ENCODE measurements around the gene GALNT10. TPM values are rescaled to one million over a fixed set of nuclear protein-coding genes. Genes with fewer than 3 reads are reported as not detected.

The GALNT10 gene
- total and polyA plus RNA-seq, 9 of the 15 experiments (the other 6 are each of a cell fraction or from before 2014, with no cell fraction given), result 4.6 to 37.1 (median 13.3) TPM

- 0 out of 2 replicates have a peak, but pooled peaks have one; percentile 3 for TF ChIP-seq ZNF395 (CRISPR knock-in tag; IDR thresholded peaks at IDR 0.05)
Measured at GRCh38 chr5:154191467-154192261, 1.1 kb downstream of the GALNT10 start (continued).

- Histone ChIP-seq H4K20me1 (replicated peaks; ENCODE audit: control insufficient read depth, insufficient read depth, low read length) (no peaks in the 10 kb centered on the region), H3K9ac (ENCODE audit: insufficient read depth in 1 of 2, low read depth in 2 of 2, low read length in 2 of 2) (no peak overlapping the region), H3K4me2 (ENCODE audit: insufficient read depth, low read length) (no peak overlapping the region), H2AFZ (ENCODE audit: low read depth, low read length) (no peak overlapping the region), H3K36me3 (ENCODE audit: control insufficient read depth, insufficient read depth, low read length) (peaks cover 16% of the 10 kb centered on the region; the same call in 2 of the 3 replicates), H3K4me3 (no peak overlapping the region), H3K9me3 (replicated peaks; ENCODE audit: control insufficient read depth, insufficient read depth, low read depth, low read length) (no peaks in the 10 kb centered on the region), H3K27me3 (ENCODE audit: control insufficient read depth in 2 of 2, insufficient read depth in 2 of 2, low read length in 2 of 2) (no peaks in the 10 kb centered on the region), H3K4me1 (replicated peaks in 1 of 2; ENCODE audit: control insufficient read depth in 2 of 2, insufficient read depth in 2 of 2, low read length in 2 of 2) (peaks cover 36 to 43% of the 10 kb centered on the region in 2 experiments), H3K79me2 (ENCODE audit: control insufficient read depth, insufficient read depth, low read length) (peaks cover 44% of the 10 kb centered on the region), H3K27ac (ENCODE audit: extremely low read depth, low read depth, low read length) (no peak overlapping the region), H3K9me1 (ENCODE audit: control insufficient read depth, insufficient read depth, low read length) (no peaks in the 10 kb centered on the region)
- ChIA-PET POLR2A (interaction anchor here (0.7 to 1.8 kb wide), 4 partner anchors 9 to 567 kb away, joined by 3 to 4 read pairs (median 3); no protein-coding TSS in a partner anchor), CTCF (ENCODE audit: low intra/inter-chr PET ratio) (no interaction called here)
- ATAC-seq (no peak), FAIRE-seq (no peak), DNase-seq (ENCODE audit: extremely low read depth in 1 of 4, low spot score in 3 of 4) (no peak)
- intact Hi-C loops (cut with micrococcal nuclease), result no loop called here
- TF ChIP-seq NFIX (CRISPR knock-in tag; IDR thresholded peaks at IDR 0.05; ENCODE audit: low read depth) (no peak), ZBTB2 (IDR thresholded peaks at IDR 0.05) (no peak), ZNF586 (CRISPR knock-in tag; conservative IDR thresholded peaks at IDR 0.05) (no peak), E4F1 (CRISPR knock-in tag; IDR thresholded peaks at IDR 0.05; ENCODE audit: borderline replicate concordance) (no peak), ELF1 (tag; IDR thresholded peaks at IDR 0.05) (no peak), ZNF695 (CRISPR knock-in tag; IDR thresholded peaks at IDR 0.05) (no peak), NR2F6 (CRISPR knock-in tag; IDR thresholded peaks at IDR 0.05) (no peak), PURB (CRISPR knock-in tag; IDR thresholded peaks at IDR 0.05; ENCODE audit: low read depth) (no peak), MXD1 (CRISPR knock-in tag; IDR thresholded peaks at IDR 0.05; ENCODE audit: borderline replicate concordance, poor library complexity, severe bottlenecking) (no peak), ZC3H4 (CRISPR knock-in tag; IDR thresholded peaks at IDR 0.05; ENCODE audit: borderline replicate concordance) (no peak)
- 59% methylated on average over 3 of the region's 3 CpGs for WGBS (ENCODE audit: insufficient coverage, low coverage, missing lambda C conversion rate)
- in situ Hi-C loops (cut with MboI), result no loop called here
- BruUV-seq (replicated peaks), result no TSS peak
Measured at GRCh38 chr5:154193283-154193682, 2.8 kb downstream of the GALNT10 start.

All from K562 (cell line).